Thoracic aorta (tissue), 2 donors: Measurements from ENCODE around the gene KIAA0232. TPM values are rescaled to one million over a fixed set of nuclear protein-coding genes. Genes with fewer than 3 reads are reported as not detected.

Source experiments
- ATAC-seq: fragments of 150-250 bp; one replicate; pipeline ENCODE4 v1.8.0; 2017; ENCODE audit warnings: low read depth; ENCODE audit not compliant: insufficient number of reproducible peaks, low FRiP score
- DNase-seq: peaks from one replicate; pipeline ENCODE4 v3.0.0-alpha.2; 2020; ENCODE audit warnings: low spot score
- H3K27ac ChIP-seq, 2 donors: fragments of 200-600 bp; sonication (generic); 1 replicate in 1 of 2; 2 replicates in 1 of 2; pipeline ENCODE4 v1.5.1; 2016; ENCODE audit warnings: mild to moderate bottlenecking in 2 of 2, moderate library complexity in 2 of 2
- H3K27me3 ChIP-seq: fragments of 200-600 bp; sonication (generic); replicated peaks from 2 replicates; pipeline ENCODE4 v1.6.0; 2016; ENCODE audit warnings: mild to moderate bottlenecking; ENCODE audit not compliant: insufficient read depth
- H3K36me3 ChIP-seq: fragments of 200-600 bp; sonication (generic); one replicate; pipeline ENCODE4 v1.5.1; 2016
- H3K4me1 ChIP-seq, 2 donors: fragments of 200-600 bp; sonication (generic); 1 replicate in 1 of 2; 2 replicates in 1 of 2; pipeline versions ENCODE4 v1.5.1 to v1.6.0; 2016; ENCODE audit warnings: low read depth in 2 of 2, mild to moderate bottlenecking in 1 of 2; ENCODE audit not compliant: control insufficient read depth in 1 of 2
- H3K4me3 ChIP-seq: fragments of 200-600 bp; sonication (generic); 2 replicates; pipeline ENCODE4 v1.5.1; 2016; ENCODE audit warnings: mild to moderate bottlenecking
- H3K9me3 ChIP-seq: fragments of 200-600 bp; sonication (generic); 2 replicates; pipeline ENCODE4 v1.5.1; 2016
- total RNA-seq, 2 donors: library from RNA; depleted of rRNA; stranded (reverse); fragments of >200 nt; gene quantifications; one replicate each; pipeline versions ENCODE4 v1.1.0 to v1.2.3, GENCODE V29; 2016
- TF ChIP-seq, protein P1 (sequence below): fragments of 200-600 bp; sonication (generic); IDR thresholded peaks from one replicate; pipeline ENCODE4 v1.5.1; 2019; ENCODE audit warnings: antibody characterized with exemption

The KIAA0232 gene
- total RNA-seq, 2 donors from 2014 or later = 56.9 to 80.8 TPM

DNA sequence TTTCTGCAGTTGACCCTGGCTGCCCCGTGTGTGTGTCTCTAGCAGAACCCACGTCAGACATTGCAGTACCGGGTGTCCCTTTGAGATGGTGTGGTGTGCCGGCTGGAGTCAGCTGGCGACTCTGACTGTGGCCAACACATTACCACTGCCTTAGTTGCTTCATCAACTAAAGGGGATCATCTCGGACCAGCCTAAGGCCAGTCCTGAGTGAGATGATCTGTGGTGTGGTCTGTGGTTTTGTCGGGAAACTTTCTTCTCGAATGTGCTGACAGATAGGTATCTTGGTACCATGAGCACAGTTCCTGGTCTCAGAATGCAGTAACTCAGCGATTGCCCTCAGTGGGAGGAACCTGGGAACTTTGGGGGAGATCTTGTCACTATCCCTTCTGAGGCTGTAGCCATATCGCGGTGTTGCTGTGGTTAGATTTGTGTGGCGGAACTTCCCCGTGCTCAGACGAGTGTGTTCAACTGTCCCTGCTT lies 142.9 kb downstream of the KIAA0232 start:
- H3K36me3 ChIP-seq = peaks cover 20% of the 10 kb centered on the region
- DNase-seq (no peak), ATAC-seq (no peak)
- H3K4me3 ChIP-seq = no peak overlapping the region
- no peak overlapping the region for H3K27ac ChIP-seq
- H3K27me3 ChIP-seq = no peaks in the 10 kb centered on the region
- TF ChIP-seq, protein P1, sequence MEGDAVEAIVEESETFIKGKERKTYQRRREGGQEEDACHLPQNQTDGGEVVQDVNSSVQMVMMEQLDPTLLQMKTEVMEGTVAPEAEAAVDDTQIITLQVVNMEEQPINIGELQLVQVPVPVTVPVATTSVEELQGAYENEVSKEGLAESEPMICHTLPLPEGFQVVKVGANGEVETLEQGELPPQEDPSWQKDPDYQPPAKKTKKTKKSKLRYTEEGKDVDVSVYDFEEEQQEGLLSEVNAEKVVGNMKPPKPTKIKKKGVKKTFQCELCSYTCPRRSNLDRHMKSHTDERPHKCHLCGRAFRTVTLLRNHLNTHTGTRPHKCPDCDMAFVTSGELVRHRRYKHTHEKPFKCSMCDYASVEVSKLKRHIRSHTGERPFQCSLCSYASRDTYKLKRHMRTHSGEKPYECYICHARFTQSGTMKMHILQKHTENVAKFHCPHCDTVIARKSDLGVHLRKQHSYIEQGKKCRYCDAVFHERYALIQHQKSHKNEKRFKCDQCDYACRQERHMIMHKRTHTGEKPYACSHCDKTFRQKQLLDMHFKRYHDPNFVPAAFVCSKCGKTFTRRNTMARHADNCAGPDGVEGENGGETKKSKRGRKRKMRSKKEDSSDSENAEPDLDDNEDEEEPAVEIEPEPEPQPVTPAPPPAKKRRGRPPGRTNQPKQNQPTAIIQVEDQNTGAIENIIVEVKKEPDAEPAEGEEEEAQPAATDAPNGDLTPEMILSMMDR = no peak
- H3K9me3 ChIP-seq = no peaks in the 10 kb centered on the region
- H3K4me1 ChIP-seq = peaks cover 9 to 12% of the 10 kb centered on the region in 2 donors

- no peak overlapping the region for H3K4me3 ChIP-seq
- no peak overlapping the region for H3K27ac ChIP-seq
- H3K36me3 ChIP-seq = peaks cover 20% of the 10 kb centered on the region
- no peaks in the 10 kb centered on the region for H3K27me3 ChIP-seq
- H3K4me1 ChIP-seq = peaks cover 9 to 11% of the 10 kb centered on the region in 2 donors
- TF ChIP-seq, protein P1 = no peak
- DNase-seq (no peak), ATAC-seq (no peak)
- no peaks in the 10 kb centered on the region for H3K9me3 ChIP-seq
Measured at GRCh38 chr4:6926081-6926480, 143.6 kb downstream of the KIAA0232 start.

DNA sequence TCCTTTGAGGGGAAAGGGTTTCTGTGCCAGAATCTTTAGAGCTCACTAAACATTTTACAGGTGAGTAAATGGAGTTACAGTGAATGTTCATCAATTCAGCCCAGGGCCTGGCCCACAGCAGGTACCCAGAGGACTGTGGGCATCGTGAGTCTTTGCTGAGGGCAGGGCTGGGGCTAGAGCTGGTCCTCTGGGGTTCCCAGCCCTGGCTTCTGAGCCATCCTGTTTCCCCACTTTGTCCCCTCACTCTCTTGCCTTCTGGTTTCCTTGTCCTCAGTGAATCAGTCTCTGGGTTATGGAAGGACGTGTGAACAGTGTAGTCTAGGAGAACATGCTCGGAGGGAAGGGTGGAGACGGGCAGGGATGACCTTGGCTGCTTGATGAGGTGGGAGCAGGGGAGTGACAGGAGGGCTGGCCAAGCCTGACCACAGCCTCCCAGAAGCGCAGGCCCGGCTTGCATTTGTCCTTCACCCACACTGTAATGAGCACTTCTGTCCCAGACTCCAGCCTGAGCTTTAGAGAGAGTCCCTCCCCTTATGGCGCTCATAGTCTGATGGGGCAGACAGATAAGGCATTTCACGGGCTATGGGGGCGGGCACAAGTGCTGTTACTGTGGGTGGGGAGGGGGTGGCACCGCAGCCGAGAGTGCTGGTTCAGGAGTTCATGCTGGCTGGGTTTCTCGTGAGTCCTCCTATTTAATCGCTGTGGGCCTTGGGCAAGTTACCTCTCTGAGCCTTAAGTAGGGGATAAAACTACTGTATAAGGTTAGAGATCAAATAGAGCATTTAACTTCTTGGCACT lies 144.4 kb downstream of the KIAA0232 start:
- Histone ChIP-seq H3K27me3 (no peaks in the 10 kb centered on the region), H3K4me3 (peak overlapping the region; percentile 20), H3K9me3 (no peaks in the 10 kb centered on the region), H3K4me1 (peaks cover 9 to 11% of the 10 kb centered on the region in 2 donors), H3K36me3 (peaks cover 20% of the 10 kb centered on the region), H3K27ac (peak overlapping the region; percentile 32 to 52)
- TF ChIP-seq, protein P1 = no peak
- no peak for DNase-seq
- no peak for ATAC-seq

DNA sequence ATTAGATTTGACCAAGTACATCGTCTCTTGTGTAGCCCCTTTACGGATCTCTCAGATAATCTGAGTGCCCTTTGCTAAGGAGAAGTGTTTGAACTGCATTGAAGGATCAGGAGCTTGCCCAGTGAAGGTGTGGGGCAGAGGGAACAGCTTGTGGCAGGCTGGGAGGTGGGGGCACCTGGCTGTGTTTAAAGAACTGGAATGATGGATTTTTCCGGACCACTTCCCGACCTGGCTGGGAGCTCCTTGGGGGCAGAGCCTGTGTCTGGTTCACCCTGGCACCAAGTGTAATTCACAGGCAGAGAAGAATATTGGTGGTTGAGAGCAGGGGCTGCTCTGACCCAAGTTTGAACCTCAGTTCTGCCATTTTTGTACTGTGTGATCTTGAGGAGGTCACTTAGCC lies 145.6 kb downstream of the KIAA0232 start:
- Histone ChIP-seq H3K36me3 (peaks cover 20% of the 10 kb centered on the region), H3K27me3 (no peaks in the 10 kb centered on the region), H3K4me3 (no peak overlapping the region), H3K27ac (no peak overlapping the region), H3K9me3 (no peaks in the 10 kb centered on the region), H3K4me1 (peaks cover 9 to 11% of the 10 kb centered on the region in 2 donors)
- no peak for DNase-seq
- TF ChIP-seq, protein P1 = no peak
- no peak for ATAC-seq

DNA sequence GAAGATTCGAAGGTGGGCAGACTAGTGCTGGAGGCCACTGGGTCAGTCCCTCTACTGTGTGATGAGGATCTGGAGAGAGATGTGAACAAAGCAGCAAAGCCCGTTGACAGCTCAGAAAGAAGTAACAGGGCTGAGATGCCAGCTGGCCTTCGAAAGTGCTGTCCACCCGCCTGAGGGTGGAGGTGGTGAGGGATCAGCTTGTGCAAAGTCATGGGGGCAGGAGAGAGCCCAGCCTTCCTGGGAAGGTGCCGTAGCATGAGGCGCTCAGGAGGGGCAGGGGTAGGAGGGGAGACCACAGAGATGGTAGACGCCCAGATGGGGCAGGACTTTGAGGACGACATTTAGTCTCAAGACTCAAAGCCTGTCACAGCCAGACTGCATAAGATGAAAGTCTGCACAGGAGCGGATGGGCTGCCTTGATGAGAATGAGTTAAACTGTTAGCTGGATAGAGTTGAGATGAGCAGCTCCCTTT lies 146.8 kb downstream of the KIAA0232 start:
- ATAC-seq = no peak
- no peaks in the 10 kb centered on the region for H3K9me3 ChIP-seq
- peaks cover 7 to 11% of the 10 kb centered on the region in 2 donors for H3K4me1 ChIP-seq
- no peaks in the 10 kb centered on the region for H3K27me3 ChIP-seq
- H3K36me3 ChIP-seq = peaks cover 7% of the 10 kb centered on the region
- no peak for DNase-seq
- TF ChIP-seq, protein P1 = no peak
- no peak overlapping the region for H3K4me3 ChIP-seq
- H3K27ac ChIP-seq = no peak overlapping the region
